CD4-positive, alpha-beta T cell treated with Interleukin-6 at 100 ng/mL for 8 hours (primary cell): Measurements from ENCODE around the gene MRPL36.
"Not testable (repeated sequence)": the region's sequence is repeated elsewhere in the genome, so short reads cannot be mapped to it uniquely, and the experiment has no call there.

Experiments
- DNase-seq: peaks from one replicate; pipeline ENCODE4 v3.0.0-alpha.2; 2020; ENCODE audit warnings: mixed read lengths, low spot score

MRPL36 gene

DNA sequence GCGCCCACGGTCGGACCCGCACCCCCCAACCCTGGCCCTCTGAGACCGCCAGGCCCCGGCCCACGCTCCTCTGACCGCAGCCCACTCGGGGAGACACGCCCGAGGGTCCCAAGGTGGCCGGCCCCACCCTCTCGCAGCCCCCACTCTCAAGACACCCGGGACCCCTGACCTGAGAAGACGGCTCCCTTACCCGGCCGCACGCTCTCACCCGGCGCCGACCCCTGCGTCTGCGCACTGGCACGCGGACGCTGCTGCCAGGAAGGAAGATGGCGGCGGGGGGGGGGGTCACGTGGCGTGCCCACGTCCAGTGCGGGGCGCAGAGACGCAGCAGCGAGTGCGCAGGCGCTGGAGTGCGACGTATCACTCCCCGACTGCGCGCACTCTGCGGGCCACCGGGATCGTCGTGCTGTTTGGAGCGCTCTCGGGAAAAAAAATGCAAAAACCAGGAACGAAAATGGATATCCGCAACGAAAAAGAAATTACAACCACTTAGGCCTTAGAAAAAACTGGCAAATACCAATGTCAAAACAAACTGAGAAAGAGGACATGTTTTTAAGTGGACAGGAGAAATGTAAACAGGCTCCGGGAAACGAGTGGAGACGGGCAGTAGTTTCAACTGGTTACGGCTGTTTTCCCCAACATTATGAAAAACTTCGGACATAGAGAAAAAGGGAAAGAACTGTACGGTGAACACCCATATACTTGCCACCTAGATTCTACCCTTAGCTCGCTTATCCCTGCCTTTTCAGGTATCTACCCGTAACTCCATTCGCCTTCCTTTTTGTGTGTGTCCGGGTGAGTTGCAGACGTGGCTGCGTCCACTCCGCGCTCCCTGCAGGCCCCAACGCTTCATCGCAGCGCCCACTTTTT, at the start of gene MRPL36:
MRPL36 (minus strand) TSS at position 236 of the 870 bp plus-strand sequence. CDS start 902 bp downstream, outside the sequence.
- peak; percentile 94 for DNase-seq

- DNase-seq, result no peak
These were observed 48.0 kb upstream of the MRPL36 start for GRCh38 chr5:1847611-1848010.

GRCh38 chr5:1847056-1847455, 47.4 kb upstream of the MRPL36 start:
- DNase-seq, result no peak

GRCh38 chr5:1846583-1846982, 46.9 kb upstream of the MRPL36 start:
- no peak for DNase-seq

DNA sequence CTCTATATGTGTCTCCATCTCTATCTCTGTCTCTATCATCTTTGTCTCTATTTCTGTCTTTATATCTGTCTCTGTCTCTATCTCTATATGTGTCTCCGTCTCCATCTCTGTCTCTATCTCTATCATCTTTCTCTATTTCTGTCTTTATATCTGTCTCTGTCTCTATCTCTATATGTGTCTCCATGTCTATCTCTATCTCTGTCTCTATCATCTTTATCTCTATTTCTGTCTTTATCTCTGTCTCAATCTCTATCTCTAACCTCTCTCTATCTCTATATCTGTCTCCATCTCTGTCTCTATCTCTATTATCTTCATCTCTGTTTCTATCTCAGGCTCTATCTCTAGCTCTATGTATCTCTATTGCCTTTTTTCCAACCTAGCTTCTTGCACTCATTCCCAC, 46.1 kb upstream of the MRPL36 start:
- DNase-seq, result no peak

DNA sequence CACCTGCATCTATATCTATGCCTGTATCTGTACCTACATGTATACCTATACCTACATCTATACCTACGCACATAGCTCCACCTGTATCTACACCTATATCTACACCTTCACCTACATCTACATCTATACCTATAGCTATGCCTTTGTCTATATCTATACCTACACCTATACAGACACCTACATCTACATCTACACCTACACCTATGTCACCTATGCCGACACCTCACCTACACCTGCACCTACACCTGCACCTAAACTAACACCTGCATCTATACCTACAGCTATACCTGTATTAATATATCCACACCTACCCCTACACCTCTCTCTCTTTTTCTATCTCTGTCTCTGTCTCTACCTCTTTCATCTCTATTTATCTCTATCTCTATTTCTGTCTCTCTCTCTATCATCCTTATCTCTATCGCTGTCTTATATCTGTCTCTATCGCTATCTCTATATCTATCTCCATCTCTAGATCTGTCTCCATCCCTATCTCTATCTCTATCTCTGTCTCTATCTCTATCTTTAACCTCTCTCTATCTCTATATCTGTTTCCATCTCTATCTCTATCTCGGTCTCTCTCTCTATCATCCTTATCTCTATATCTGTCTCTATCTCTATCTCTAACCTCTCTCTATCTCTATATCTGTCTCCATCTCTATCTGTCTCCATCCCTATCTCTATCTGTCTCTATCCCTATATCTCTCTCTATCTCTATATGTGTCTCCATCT, 45.2 kb upstream of the MRPL36 start:
- DNase-seq, result no peak

DNA sequence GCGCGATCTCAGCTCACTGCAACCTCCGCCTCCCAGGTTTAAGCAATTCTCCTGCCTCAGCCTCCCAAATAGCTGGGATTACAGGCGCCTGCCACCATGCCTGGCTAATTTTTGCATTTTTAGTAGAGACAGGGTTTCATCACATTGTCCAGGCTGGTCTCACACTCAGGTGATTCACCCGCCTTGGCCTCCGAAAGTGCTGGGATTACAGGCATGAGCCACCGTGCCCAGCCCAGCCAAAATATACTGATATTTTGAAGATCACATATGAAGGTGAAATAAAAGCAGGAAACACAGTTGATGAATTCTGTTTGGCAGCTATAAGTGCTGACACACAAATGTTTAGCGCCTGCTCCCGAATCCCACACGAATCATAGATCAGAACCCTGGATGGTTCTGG, 44.1 kb upstream of the MRPL36 start:
- not testable (repeated sequence) for DNase-seq

DNA sequence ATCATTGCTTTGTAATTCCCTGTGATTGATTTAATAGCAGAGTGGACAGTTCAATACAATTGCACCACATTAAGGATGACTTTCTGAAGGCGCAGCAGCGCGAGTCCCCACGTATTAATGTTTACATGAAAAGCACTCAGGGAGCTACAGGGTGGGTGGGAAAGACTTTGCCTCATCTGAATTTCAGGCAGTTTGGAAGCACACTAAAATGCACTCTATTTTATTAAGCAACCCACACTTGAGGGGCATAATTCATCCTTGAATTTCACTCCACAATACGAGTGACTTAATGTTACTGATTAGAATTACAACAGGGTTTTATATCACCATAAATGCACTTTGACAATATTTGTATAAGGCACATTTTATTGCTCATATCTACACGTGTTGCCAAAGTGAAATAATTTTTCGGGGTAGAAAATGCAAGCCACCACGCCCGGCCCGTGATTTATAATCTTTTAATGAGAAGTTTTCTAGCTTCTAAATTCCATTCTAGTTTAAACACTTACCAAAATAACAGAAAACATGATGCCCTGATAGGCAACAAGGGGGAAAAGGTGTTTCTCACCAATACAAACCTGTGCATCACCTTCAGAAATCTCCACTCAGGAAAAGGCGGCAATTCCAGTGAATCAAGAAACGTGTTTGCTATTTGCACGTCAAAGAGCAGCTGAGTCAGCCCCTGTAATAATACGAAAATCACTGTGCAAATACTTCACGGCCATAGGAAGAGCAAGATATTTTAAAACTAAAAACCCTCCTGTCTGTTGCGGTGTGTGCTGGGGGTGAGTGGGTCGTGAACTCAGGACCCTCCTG, 42.6 kb upstream of the MRPL36 start:
- DNase-seq, result no peak

- no peak for DNase-seq
These were observed 41.3 kb upstream of the MRPL36 start for GRCh38 chr5:1840741-1841521.

GRCh38 chr5:1840071-1840547, 40.5 kb upstream of the MRPL36 start:
- DNase-seq, result no peak

- DNase-seq, result no peak
These were observed 38.4 kb upstream of the MRPL36 start for GRCh38 chr5:1838013-1838412.

DNA sequence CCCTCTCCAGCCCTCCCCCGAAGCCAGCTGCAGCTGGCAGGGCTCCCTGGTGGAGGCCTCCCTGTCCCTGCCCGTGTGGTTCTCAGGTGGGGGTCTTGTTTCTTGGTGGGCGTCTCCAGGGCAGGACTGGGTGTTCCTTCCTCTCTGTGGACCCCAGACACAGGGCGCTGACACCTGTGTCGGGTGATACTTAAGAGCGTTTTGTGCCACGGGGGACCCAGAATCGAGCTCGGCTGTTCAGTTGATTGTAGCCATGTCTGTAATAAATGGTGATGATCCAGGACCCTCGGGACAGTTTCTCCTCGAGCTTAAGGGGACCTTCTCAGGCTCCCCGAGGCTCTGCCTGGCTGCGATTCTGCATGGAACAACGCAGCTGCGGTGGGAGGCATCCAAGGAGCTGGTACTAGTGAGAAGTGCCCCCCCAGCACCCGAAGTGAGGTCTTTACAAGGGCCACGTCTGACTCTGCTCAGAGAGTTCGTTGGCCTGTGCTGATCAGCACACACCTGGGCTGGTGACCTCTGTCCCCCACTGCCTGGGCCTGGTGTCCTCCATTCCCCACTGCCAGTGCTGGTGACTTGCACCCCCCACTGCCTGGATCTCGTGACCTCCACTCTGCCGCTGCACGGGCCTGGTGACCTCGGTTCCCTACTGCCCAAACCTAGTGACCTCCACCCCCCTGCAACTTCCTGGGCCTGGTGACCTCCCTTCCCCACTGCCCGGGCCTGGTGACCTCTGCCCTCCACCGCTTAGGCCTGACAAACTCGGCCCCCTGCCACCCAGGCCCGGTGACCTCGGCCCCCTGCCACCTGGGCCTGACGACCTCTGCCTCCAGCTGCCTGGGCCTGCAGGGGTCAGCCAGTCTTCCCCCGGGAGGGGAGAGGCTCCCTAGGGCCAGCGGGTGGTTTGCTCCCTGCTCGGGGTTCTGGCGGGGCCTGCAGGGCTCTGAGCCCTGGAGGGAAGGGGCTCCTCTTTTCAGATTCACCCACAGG, 37.5 kb upstream of the MRPL36 start:
- DNase-seq, result no peak

- no peak for DNase-seq
These were observed 36.7 kb upstream of the MRPL36 start for GRCh38 chr5:1836176-1836890.

- DNase-seq, result no peak
These were observed 35.8 kb upstream of the MRPL36 start for GRCh38 chr5:1835431-1835830.

DNA sequence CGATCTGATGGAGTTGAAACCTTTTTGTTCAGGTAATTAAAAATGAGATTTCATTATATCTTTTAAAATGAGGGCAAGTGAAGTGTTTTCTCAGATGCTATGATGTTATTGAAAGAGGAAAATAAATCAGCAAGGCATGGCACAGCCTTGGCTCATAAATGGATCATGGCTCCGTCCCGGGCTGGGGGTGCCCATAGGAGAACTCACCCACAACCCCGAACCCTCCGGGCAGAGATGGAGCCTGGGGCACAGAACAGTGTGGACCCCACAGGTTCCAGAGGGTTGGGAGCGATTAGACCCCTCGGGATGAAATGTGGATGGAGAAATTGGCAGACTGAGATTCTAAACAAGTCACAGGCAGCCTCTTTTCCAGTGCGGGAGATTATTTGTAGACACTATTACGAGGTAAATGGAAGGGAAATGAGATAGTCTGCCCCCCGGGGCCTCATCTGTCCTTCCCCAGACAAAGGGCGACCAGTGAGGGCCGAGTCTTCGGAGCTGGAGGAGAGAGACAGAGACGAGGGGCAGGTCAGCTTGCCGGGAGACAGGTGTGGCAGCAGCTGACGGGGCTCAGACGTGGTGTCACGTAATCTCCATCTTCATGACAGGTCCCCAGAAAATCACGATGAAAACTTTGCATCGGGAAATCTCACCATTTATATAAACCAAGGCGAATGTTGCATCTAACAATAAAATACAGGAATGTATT, 35.2 kb upstream of the MRPL36 start:
- DNase-seq, result no peak

- DNase-seq, result no peak
These were observed 34.5 kb upstream of the MRPL36 start for GRCh38 chr5:1834022-1834551.

DNA sequence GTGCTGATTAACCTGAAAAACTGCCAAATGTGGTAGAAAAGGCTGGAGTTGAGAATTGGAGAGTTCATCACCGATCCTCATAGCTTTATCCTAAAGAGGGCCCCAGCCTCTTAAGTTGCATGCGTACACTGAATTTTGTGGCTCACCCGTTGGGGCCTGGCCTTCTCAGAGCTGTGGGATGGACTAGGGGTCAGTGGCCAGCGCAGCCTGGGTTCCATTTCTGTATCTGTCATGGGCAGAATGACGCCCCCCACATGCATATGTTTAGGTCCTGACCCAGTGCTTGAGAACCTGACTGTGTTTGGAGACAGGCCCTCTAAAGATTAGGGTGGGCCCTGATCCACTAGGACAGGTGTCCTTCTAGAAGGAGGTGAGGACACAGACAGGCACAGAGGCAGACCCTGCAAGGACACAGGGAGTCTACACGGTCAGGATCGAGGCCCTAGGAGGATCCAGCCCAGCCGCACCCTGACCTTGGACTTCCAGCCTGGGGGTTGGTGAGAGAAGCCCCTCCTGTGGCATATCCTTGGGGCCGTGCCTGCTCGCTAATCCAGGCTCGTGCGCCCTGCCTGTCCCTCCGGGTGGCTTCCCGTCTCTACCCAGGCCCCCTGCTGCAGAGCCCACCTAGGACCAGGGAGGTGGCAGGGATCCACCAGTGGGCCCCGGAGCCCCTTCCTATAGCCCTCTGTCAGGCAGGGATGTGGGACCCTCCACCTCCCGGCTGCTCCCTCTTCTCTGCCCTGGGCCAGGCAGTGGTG, 33.8 kb upstream of the MRPL36 start:
- no peak for DNase-seq
